Activated CD4-positive, alpha-beta T cell treated with anti-CD3 and anti-CD28 coated beads, Interleukin-2, Interleukin-6, amounts not matched to agents 100 ng/mL and 50 ng/mL, durations not matched to agents 16 hours and 8 hours (primary cell): Measurements from ENCODE around the gene SYNGR3.
"Not testable (repeated sequence)": the region's sequence is repeated elsewhere in the genome, so short reads cannot be mapped to it uniquely, and the experiment has no call there.

Experiments used
- DNase-seq: peaks from one replicate; pipeline ENCODE4 v3.0.0-alpha.2; 2020

The SYNGR3 gene

GRCh38 chr16:1989209-1990100 is at the start of gene SYNGR3:
Gene SYNGR3, plus strand, starts transcription at chr16:1989970. Its CDS starts 133 bp downstream, at chr16:1990103.
- no peak for DNase-seq

GRCh38 chr16:1940273-1941161 is 49.3 kb upstream of the SYNGR3 start:
- no peak for DNase-seq

- DNase-seq, result no peak
Measured at GRCh38 chr16:1941162-1942046, 48.4 kb upstream of the SYNGR3 start.

- DNase-seq, result peak; percentile 49
Measured at GRCh38 chr16:1942047-1942809, 47.5 kb upstream of the SYNGR3 start.

- peak; percentile 100 for DNase-seq
Measured at GRCh38 chr16:1942810-1943726, 46.7 kb upstream of the SYNGR3 start, which contains the start of gene MSRB1. Gene MSRB1, minus strand, starts transcription at chr16:1943199. Its CDS starts 43 bp downstream, at chr16:1943156.

GRCh38 chr16:1944612-1945199 is 45.1 kb upstream of the SYNGR3 start:
- no peak for DNase-seq

GRCh38 chr16:1945559-1946391 is 44.0 kb upstream of the SYNGR3 start:
- no peak for DNase-seq

- DNase-seq, result no peak
Measured at GRCh38 chr16:1946495-1947368, 43.0 kb upstream of the SYNGR3 start.

GRCh38 chr16:1947369-1947670 is 42.5 kb upstream of the SYNGR3 start:
- DNase-seq, result no peak

- DNase-seq, result no peak
Measured at GRCh38 chr16:1949507-1949906, 40.3 kb upstream of the SYNGR3 start.

GRCh38 chr16:1950047-1950446 is 39.7 kb upstream of the SYNGR3 start:
- no peak for DNase-seq

GRCh38 chr16:1950559-1950958 is 39.2 kb upstream of the SYNGR3 start:
- no peak for DNase-seq

- no peak for DNase-seq
Measured at GRCh38 chr16:1953734-1954133, 36.0 kb upstream of the SYNGR3 start.

- DNase-seq, result not testable (repeated sequence)
Measured at GRCh38 chr16:1957434-1958142, 32.2 kb upstream of the SYNGR3 start.

GRCh38 chr16:1958143-1958491 is 31.7 kb upstream of the SYNGR3 start:
- DNase-seq, result not testable (repeated sequence)

- no peak for DNase-seq
Measured at GRCh38 chr16:1958715-1959268, 31.0 kb upstream of the SYNGR3 start.

- peak; percentile 96 for DNase-seq
Measured at GRCh38 chr16:1959269-1960039, 30.3 kb upstream of the SYNGR3 start, which contains the start of gene NDUFB10. Gene NDUFB10, plus strand, starts transcription at chr16:1959538. Its CDS starts 87 bp downstream, at chr16:1959625.
